ENCODE measurements around the gene CNTN4. TPM values are rescaled to one million over a fixed set of nuclear protein-coding genes. Genes with fewer than 3 reads are reported as not detected.

CNTN4 gene
- total and polyA plus RNA-seq, 7 donors = 0.17 to 3.2 (median 0.42) TPM

DNA sequence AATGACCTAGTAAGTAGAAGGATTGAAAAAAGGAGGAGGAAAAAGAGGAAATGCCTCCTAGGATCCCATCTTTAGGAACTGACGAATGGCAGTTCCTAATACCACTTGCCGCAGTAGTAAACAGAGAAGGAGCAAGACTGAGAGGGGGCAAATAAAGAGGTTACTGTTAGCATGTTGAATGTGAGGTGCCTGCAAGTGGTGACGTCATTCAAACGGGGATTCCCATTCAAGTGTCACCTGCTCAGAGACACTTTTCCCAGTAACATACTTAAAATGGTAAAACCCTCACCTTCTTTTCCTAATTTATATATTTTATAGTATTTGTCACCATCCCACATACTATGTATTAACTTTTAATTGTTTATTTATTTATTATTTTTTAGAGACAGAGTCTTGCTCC is 832.6 kb downstream of the CNTN4 start:
- intact Hi-C loops (cut with DNase I) = no loop called here
- Histone ChIP-seq H3K4me1 (no peaks in the 10 kb centered on the region), H3K36me3 (ENCODE audit: insufficient read depth in 1 of 2, low read depth in 1 of 2) (no peaks in the 10 kb centered on the region), H3K9me3 (peaks cover 4% of the 10 kb centered on the region), H3K27me3 (ENCODE audit: insufficient read depth in 3 of 3, low read length in 2 of 3) (peaks cover 0 to 2% (median 0%) of the 10 kb centered on the region in 3 donors), H3K27ac (no peak overlapping the region), H3K4me3 (no peak overlapping the region)
- DNase-seq (no peak), ATAC-seq (no peak)
- TF ChIP-seq, protein P1, sequence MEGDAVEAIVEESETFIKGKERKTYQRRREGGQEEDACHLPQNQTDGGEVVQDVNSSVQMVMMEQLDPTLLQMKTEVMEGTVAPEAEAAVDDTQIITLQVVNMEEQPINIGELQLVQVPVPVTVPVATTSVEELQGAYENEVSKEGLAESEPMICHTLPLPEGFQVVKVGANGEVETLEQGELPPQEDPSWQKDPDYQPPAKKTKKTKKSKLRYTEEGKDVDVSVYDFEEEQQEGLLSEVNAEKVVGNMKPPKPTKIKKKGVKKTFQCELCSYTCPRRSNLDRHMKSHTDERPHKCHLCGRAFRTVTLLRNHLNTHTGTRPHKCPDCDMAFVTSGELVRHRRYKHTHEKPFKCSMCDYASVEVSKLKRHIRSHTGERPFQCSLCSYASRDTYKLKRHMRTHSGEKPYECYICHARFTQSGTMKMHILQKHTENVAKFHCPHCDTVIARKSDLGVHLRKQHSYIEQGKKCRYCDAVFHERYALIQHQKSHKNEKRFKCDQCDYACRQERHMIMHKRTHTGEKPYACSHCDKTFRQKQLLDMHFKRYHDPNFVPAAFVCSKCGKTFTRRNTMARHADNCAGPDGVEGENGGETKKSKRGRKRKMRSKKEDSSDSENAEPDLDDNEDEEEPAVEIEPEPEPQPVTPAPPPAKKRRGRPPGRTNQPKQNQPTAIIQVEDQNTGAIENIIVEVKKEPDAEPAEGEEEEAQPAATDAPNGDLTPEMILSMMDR (IDR thresholded peaks at IDR 0.05) = no peak
- WGBS, 3 donors = 86 to 94% (median 93%) methylated on average over 4 of the region's 4 CpGs

DNA sequence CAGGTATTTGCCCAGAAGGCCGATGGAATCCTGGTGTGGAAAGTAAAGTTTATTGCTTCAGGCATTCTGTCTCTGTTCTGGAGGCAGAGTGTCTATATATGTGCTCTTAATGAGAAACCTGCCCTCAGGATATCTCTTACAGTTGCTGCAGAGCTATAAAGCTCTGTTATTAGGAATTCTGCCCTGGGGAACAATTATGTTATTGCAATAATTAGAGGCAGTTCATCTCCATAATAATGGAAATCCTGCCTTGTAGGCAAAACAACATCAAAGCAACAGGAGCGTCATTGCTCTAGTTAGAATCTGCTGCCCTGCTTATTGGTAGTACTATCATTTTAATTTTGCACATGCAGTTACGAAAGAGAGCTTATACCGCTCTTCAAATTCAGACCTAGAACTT is 835.9 kb downstream of the CNTN4 start:
- peaks cover 4% of the 10 kb centered on the region for H3K9me3 ChIP-seq
- H3K27me3 ChIP-seq (ENCODE audit: insufficient read depth in 3 of 3, low read length in 2 of 3) = peaks cover 0 to 2% (median 0%) of the 10 kb centered on the region in 3 donors
- H3K27ac ChIP-seq = no peak overlapping the region
- H3K36me3 ChIP-seq (ENCODE audit: insufficient read depth in 1 of 2, low read depth in 1 of 2) = no peaks in the 10 kb centered on the region
- DNase-seq (no peak), ATAC-seq (no peak)
- intact Hi-C loops (cut with DNase I) = no loop called here
- no peaks in the 10 kb centered on the region for H3K4me1 ChIP-seq
- WGBS, 3 donors = 82 to 87% (median 85%) methylated on average over 4 of the region's 4 CpGs
- TF ChIP-seq, protein P1 (IDR thresholded peaks at IDR 0.05) = no peak
- H3K4me3 ChIP-seq = no peak overlapping the region

DNA sequence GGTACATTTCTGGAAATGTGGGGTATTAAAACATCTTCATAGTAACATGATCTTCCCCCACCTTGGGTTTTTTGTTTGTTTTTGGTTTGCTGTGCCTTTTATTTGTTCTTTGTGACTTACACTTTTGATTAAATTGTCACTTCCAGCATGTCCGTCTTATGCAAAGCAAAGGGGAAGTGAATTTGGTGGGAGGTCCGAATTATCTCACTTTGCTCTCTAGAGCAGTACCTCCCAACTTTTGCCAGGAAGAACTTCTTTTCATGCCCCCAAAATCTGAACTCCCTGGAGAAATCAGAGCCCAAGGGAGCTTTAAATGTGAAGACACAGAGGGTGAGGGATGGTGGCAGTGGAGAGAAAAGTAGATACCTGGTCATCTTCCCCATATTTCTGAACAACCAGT is 838.4 kb downstream of the CNTN4 start:
- DNase-seq (no peak), ATAC-seq (no peak)
- H3K27me3 ChIP-seq (ENCODE audit: insufficient read depth in 3 of 3, low read length in 2 of 3) = no peaks in the 10 kb centered on the region
- H3K36me3 ChIP-seq (ENCODE audit: insufficient read depth in 1 of 2, low read depth in 1 of 2) = no peaks in the 10 kb centered on the region
- WGBS, 3 donors = 77 to 82% (median 81%) methylated on average over 2 of the region's 2 CpGs
- no peak overlapping the region for H3K27ac ChIP-seq
- no peak overlapping the region for H3K4me3 ChIP-seq
- intact Hi-C loops (cut with DNase I) = no loop called here
- TF ChIP-seq, protein P1 (IDR thresholded peaks at IDR 0.05) = no peak
- no peaks in the 10 kb centered on the region for H3K9me3 ChIP-seq
- H3K4me1 ChIP-seq = no peaks in the 10 kb centered on the region

DNA sequence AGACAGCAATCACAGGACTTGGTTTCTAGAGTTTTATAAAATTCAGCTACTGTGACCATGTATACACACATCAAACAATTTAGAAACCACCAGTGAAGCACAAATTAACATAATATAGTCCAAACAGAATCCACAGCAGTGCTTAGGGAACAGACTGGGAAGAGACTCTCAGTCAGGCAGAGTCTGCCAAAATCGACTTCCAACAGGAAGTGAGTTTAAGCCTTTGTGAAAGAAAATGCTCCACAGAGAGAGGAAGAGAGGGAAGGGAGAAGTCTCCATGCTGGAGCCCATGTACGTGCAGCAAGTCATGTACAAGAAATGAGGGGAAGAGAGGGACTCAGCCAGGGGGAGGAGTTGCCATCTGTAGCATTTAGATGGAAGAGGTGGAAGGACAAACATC is 838.9 kb downstream of the CNTN4 start:
- TF ChIP-seq, protein P1 (IDR thresholded peaks at IDR 0.05) = no peak
- H3K4me1 ChIP-seq = no peaks in the 10 kb centered on the region
- intact Hi-C loops (cut with DNase I) = no loop called here
- H3K4me3 ChIP-seq = no peak overlapping the region
- H3K27ac ChIP-seq = no peak overlapping the region
- WGBS, 3 donors = 22 to 30% (median 24%) methylated on average over 2 of the region's 2 CpGs
- DNase-seq (no peak), ATAC-seq (no peak)
- H3K9me3 ChIP-seq = no peaks in the 10 kb centered on the region
- no peaks in the 10 kb centered on the region for H3K27me3 ChIP-seq (ENCODE audit: insufficient read depth in 3 of 3, low read length in 2 of 3)
- no peaks in the 10 kb centered on the region for H3K36me3 ChIP-seq (ENCODE audit: insufficient read depth in 1 of 2, low read depth in 1 of 2)

DNA sequence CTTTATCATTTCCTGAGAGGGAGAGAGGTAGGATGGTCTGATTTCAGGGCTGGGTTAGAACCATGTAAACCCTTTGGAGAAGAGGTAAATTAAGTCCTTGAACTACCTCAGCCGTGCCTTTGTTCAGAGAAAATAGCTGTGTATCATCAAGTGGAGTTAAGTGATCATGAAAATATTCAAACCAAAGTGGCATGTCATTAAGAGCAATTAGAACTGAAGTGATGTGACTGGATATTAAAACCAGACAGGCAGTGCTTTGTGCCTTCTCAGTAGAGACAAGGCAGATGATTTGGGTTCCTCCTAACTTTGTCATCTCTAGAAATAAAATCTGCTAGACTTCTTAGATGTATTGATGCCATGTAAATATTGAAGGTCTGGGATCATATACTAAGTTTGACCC is 840.0 kb downstream of the CNTN4 start:
- Histone ChIP-seq H3K27ac (no peak overlapping the region), H3K4me3 (no peak overlapping the region), H3K27me3 (ENCODE audit: insufficient read depth in 3 of 3, low read length in 2 of 3) (no peaks in the 10 kb centered on the region), H3K9me3 (no peaks in the 10 kb centered on the region), H3K4me1 (no peaks in the 10 kb centered on the region), H3K36me3 (ENCODE audit: insufficient read depth in 1 of 2, low read depth in 1 of 2) (no peaks in the 10 kb centered on the region)
- DNase-seq = no peak
- intact Hi-C loops (cut with DNase I) = no loop called here
- WGBS, 3 donors = 59 to 81% (median 81%) methylated on average over 1 of the region's 1 CpG
- no peak for ATAC-seq
- TF ChIP-seq, protein P1 (IDR thresholded peaks at IDR 0.05) = no peak

Data from psoas muscle (tissue), 8 donors.